GM13976 (cell line): ENCODE data around the gene LENG9.

Experiments
- DNase-seq: peaks from one replicate; pipeline ENCODE4 v3.0.0; 2012; ENCODE audit warnings: low spot score
- CTCF ChIP-seq: IDR thresholded peaks from 2 replicates; pipeline ENCODE4 v1.5.1; 2012; ENCODE audit warnings: borderline replicate concordance, mild to moderate bottlenecking; ENCODE audit not compliant: insufficient read depth; ENCODE audit errors: extremely low read depth, missing control alignments, control extremely low read depth
- in situ Hi-C: fragments of 300-500 bp; cut with MboI; formaldehyde crosslinking; loops from one replicate; pipeline ENCODE4 v1.12.0; 2022; ENCODE audit warnings: low sequenced_read_pairs, mixed read lengths, inconsistent platforms; ENCODE audit not compliant: unreplicated experiment

LENG9 gene

DNA sequence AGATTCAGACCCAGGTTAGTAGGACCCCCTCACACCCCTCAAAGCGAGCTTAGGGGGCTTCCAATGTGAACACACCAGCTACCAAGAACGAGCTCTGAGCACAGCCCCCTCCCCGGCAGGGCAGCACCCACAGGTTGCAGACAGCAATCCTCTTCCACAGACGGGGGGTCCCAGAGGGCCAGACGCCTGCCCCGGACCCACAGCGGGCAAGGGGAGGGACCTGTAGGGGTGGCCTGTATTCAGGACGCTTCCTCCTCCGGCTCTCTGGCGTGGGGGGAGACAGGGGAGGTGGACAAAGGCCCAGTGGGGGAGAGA is 43.6 kb downstream of the LENG9 start:
- in situ Hi-C loops = no loop called here
- DNase-seq = no peak
- no peak for TF ChIP-seq CTCF

DNA sequence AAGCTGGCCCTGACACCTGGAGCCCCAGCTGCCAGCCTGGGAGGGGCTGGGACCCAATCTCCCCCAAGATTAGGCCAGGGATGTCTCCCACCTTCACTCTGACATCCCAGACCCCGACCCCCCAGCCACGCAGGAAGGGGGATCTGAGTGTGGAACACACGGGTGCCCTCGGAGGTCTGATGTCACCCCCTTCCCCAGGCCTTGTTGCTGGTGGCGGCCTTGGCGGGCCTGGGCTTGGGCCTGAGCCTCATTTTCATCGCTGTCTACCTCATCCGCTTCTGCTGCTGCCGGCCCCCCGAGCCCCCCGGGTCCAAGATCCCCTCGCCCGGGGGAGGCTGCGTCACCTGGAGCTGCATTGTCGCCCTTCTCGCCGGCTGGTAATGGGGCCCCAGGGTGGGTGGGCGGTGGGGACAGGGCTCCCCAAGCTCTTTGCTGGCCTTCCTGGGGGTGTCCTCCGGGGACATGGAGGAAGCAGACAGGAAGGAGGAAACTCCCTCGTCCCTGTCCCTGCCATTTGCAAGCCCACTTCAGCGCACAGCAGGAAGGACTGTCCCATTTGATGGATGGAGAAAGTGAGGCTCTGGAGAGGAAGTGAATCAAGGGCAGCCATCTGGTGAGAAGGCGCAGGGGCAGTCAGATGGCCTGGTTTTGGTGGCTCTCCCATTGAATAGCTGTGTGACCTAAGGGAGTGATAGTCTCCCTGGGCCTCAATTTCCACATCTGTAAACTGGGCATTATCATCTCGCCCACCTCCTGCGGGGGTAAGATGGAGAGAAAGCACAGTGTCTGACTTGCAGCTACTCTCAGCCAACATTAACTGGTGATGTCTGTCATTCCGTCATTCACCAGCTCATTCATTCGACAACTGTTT is 44.4 kb downstream of the LENG9 start:
- no peak for TF ChIP-seq CTCF
- no peak for DNase-seq
- in situ Hi-C loops = no loop called here

- no peak for TF ChIP-seq CTCF
- in situ Hi-C loops = no loop called here
- DNase-seq = peak; percentile 75
Measured at GRCh38 chr19:54418030-54418929, 45.3 kb downstream of the LENG9 start.

DNA sequence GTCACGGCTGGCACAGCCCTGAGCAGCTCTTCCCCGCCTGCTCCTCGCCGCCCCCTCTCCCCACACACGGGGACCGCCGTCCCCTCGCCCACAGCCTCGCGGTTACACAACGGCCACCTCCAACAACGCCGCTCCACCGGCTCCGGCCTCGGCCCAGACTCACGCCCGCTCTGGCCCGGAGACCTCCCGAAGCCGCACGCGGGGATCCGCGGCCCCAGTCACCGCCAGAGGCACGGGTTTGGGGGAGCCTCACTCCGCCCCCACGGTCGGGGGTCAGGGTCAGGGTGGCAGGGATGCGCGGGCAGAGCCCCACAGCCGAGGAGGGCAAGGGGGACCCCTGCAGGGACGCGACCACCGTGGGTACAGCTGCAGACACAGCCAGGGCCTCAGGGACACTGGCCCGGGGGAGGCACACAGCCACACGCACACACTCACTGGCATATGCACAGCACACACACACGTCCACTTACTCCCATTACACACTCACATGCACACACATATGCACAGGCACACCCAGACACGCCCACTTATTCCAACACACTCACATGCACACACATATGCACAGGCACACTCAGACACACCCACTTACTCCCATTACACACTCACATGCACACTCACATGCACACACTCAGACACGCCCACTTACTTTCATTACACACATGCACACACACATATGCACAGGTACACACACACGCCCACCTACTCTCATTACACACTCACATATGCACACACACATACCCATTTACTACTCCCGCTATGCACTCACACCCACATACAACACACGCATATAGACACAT is 46.7 kb downstream of the LENG9 start:
- no peak for TF ChIP-seq CTCF
- in situ Hi-C loops = no loop called here
- no peak for DNase-seq

DNA sequence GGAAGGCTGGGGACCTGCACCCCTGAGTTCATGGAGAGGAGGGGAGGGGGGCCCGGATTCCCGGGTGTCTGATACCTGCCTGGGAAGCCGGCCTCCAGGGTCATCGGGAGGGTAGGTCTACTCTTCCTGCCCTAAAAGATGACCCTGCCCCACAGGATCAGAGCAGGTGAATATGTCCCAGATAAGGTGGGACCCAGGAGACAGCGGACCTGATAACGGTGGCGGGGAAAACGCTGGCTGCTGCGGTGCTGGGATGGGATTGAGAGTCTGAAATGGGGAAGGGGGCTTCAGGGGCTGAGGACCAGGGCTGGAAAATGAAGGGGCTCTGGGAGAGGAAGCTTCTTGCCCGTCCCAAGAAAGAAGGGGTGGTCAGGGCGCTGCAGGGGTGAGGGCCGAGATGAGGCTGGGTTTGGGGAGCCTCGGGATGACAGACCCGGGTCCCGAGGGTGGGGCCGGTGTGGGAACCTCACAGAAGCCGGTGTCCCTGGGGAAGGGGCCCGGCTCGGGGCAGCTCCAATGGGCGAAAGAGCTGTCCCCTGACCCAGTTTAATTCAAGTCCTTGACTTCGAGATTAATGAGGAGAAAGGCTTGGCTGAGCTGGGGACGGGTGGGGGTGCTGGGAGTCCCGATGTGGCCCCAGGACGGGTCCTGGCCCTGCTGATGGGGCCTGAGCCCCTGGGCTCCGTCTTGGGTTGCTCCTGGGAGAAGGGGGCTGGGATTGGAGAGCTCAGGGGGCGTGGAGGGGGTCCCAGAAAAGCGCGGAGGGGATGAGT is 47.5 kb downstream of the LENG9 start:
- in situ Hi-C loops = no loop called here
- TF ChIP-seq CTCF = no peak
- DNase-seq = no peak

DNA sequence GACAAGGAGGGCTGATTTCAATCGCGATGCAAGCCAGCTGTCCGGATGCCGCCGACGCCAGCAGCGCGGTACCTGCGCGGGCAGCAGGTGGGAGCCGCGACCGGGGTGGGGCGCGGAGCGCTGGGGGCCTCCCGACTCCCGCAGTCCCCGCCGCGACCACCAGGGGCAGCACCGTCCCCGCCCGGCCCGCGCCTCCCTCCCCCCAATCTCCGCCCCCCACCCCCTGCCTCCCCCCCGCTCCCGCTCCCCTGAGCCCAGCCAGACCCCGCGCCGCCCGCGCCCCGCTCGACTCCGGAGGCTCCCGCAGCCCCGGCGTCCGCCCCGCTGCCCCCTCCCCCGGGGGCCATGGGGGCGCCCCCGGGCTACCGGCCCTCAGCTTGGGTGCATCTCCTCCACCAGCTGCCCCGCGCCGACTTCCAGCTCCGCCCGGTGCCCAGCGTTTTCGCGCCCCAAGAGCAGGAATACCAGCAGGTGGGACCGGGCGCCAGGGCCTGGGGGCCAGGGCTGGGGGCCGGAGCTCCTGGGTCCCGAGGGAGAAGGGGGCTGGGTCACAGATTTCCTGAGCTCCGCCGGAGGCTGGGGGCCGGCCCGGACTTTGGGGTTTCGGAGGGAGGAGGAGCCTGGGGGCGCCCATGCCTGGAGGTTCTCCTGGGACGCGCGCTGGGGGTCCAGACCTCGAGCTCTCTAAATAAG is 48.2 kb downstream of the LENG9 start, which contains the start of gene TTYH1:
Gene TTYH1 (plus strand): TSS at position 257 of the 693 bp plus-strand sequence. CDS start 89 bp downstream, at position 346.
- in situ Hi-C loops = no loop called here
- TF ChIP-seq CTCF = peak; percentile 20
- peak; percentile 73 for DNase-seq
